GM12892 (cell line): ENCODE results near the gene ATP7B.
A peak's percentile ranks its signal among the peaks of the same experiment; 100 is the strongest.

Experiments
- DNase-seq: peaks from one replicate; pipeline ENCODE4 v3.0.0; 2011; ENCODE audit not compliant: insufficient read length
- FAIRE-seq: peaks from 2 replicates; lab custom pipeline; 2011; peaks lifted over from hg19 to GRCh38; lab: Jason Lieb, UNC
- POLR2A ChIP-seq: IDR thresholded peaks from 2 replicates; pipeline ENCODE4 v1.6.1; 2011; ENCODE audit warnings: low read depth, low read length, control low read depth
- POLR2AphosphoS5 ChIP-seq: IDR thresholded peaks from 2 replicates; pipeline ENCODE4 v1.6.1; 2011; ENCODE audit warnings: low read depth, low read length, control low read depth
- TAF1 ChIP-seq: IDR thresholded peaks from 2 replicates; pipeline ENCODE4 v1.6.1; 2011; ENCODE audit warnings: low read depth, mild to moderate bottlenecking, control low read depth, low read length, borderline replicate concordance

Gene ATP7B

GRCh38 chr13:51955816-51956603, 55.2 kb downstream of the ATP7B start:
- DNase-seq (no peak), FAIRE-seq (no peak)
- TF ChIP-seq TAF1 (no peak), POLR2AphosphoS5 (no peak), POLR2A (no peak)

GRCh38 chr13:51955281-51955771, 55.9 kb downstream of the ATP7B start:
- no peak for FAIRE-seq
- no peak for DNase-seq
- TF ChIP-seq POLR2AphosphoS5 (no peak), POLR2A (no peak), TAF1 (no peak)

- TF ChIP-seq POLR2A (no peak), TAF1 (no peak), POLR2AphosphoS5 (no peak)
- no peak for FAIRE-seq
- no peak for DNase-seq
These were observed 57.7 kb downstream of the ATP7B start for GRCh38 chr13:51953347-51954195.

- no peak for DNase-seq
- no peak for TF ChIP-seq POLR2AphosphoS5
- no peak for TF ChIP-seq TAF1
- TF ChIP-seq POLR2A: no peak
- no peak for FAIRE-seq
These were observed 60.5 kb downstream of the ATP7B start for GRCh38 chr13:51950722-51951121.

- TF ChIP-seq POLR2A: no peak
- TF ChIP-seq TAF1: no peak
- TF ChIP-seq POLR2AphosphoS5: no peak
- DNase-seq (no peak), FAIRE-seq (no peak)
These were observed 65.0 kb downstream of the ATP7B start for GRCh38 chr13:51946163-51946669.

- DNase-seq (peak; percentile 27), FAIRE-seq (no peak)
- TF ChIP-seq TAF1 (no peak), POLR2A (no peak), POLR2AphosphoS5 (no peak)
These were observed 66.1 kb downstream of the ATP7B start for GRCh38 chr13:51945149-51945548.

GRCh38 chr13:51944428-51944827, 66.8 kb downstream of the ATP7B start:
- TF ChIP-seq POLR2A (no peak), TAF1 (no peak), POLR2AphosphoS5 (no peak)
- FAIRE-seq (no peak), DNase-seq (no peak)

GRCh38 chr13:51943721-51944120, 67.5 kb downstream of the ATP7B start:
- no peak for TF ChIP-seq TAF1
- no peak for TF ChIP-seq POLR2A
- no peak for TF ChIP-seq POLR2AphosphoS5
- DNase-seq: no peak
- FAIRE-seq: no peak

- TF ChIP-seq POLR2A (no peak), TAF1 (no peak), POLR2AphosphoS5 (no peak)
- FAIRE-seq: no peak
- DNase-seq: no peak
These were observed 69.1 kb downstream of the ATP7B start for GRCh38 chr13:51942189-51942588.

- FAIRE-seq (no peak), DNase-seq (no peak)
- TF ChIP-seq POLR2A: no peak
- TF ChIP-seq POLR2AphosphoS5: no peak
- no peak for TF ChIP-seq TAF1
These were observed 72.8 kb downstream of the ATP7B start for GRCh38 chr13:51938454-51938853.
